Measurements from ENCODE around the gene GTF2IRD1.

DNA sequence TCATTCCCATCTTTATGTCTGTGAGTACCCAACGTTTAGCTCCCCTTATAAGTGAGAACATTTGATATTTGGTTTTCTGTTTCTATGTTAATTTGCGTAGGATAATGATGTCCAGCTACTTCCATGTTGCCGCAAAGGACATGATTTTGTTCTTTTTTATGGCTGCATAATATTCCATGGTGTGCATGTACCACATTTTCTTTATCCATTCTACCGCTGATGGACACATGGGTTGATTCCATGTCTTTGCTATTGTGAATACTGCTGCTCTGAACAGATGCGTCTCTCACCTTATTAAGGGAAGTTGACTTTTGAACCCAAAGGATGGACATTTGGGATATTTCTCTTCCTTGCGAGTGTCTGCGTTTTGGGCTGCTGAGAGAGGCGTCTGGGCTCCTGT, 50.2 kb downstream of the GTF2IRD1 start:
- TF ChIP-seq, protein P1, sequence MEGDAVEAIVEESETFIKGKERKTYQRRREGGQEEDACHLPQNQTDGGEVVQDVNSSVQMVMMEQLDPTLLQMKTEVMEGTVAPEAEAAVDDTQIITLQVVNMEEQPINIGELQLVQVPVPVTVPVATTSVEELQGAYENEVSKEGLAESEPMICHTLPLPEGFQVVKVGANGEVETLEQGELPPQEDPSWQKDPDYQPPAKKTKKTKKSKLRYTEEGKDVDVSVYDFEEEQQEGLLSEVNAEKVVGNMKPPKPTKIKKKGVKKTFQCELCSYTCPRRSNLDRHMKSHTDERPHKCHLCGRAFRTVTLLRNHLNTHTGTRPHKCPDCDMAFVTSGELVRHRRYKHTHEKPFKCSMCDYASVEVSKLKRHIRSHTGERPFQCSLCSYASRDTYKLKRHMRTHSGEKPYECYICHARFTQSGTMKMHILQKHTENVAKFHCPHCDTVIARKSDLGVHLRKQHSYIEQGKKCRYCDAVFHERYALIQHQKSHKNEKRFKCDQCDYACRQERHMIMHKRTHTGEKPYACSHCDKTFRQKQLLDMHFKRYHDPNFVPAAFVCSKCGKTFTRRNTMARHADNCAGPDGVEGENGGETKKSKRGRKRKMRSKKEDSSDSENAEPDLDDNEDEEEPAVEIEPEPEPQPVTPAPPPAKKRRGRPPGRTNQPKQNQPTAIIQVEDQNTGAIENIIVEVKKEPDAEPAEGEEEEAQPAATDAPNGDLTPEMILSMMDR (conservative IDR thresholded peaks at IDR 0.05 in 1 of 2, IDR thresholded peaks at IDR 0.05 in 1 of 2; ENCODE audit: extremely low read depth in 1 of 2, insufficient read depth in 1 of 2, low read depth in 1 of 2, low read length in 2 of 2): no peak
- TF ChIP-seq EZH2 (IDR thresholded peaks at IDR 0.05; ENCODE audit: borderline replicate concordance, low read length): no peak

Data from mammary epithelial cell (primary cell).